Measurements from ENCODE around the gene LGALS13.

Gene LGALS13

GRCh38 chr19:39602224-39602623, at the start of gene LGALS13:
Gene LGALS13, plus strand, starts transcription at chr19:39602524. Its CDS starts 45 bp downstream, at chr19:39602569.
- no peak for DNase-seq (ENCODE audit: low spot score)

GRCh38 chr19:39553082-39553652, 49.2 kb upstream of the LGALS13 start:
- no peak for DNase-seq (ENCODE audit: low spot score)

- DNase-seq (ENCODE audit: low spot score): no peak
Observed at GRCh38 chr19:39554701-39555311, 47.5 kb upstream of the LGALS13 start.

- DNase-seq (ENCODE audit: low spot score): no peak
Observed at GRCh38 chr19:39555883-39556282, 46.4 kb upstream of the LGALS13 start.

GRCh38 chr19:39557811-39558623, 44.3 kb upstream of the LGALS13 start:
- DNase-seq (ENCODE audit: low spot score): no peak

GRCh38 chr19:39558624-39559117, 43.7 kb upstream of the LGALS13 start:
- no peak for DNase-seq (ENCODE audit: low spot score)

- DNase-seq (ENCODE audit: low spot score): no peak
Observed at GRCh38 chr19:39563408-39563807, 38.9 kb upstream of the LGALS13 start.

GRCh38 chr19:39566064-39566463, 36.3 kb upstream of the LGALS13 start:
- no peak for DNase-seq (ENCODE audit: low spot score)

- DNase-seq (ENCODE audit: low spot score): peak; percentile 4
Observed at GRCh38 chr19:39568604-39569003, 33.7 kb upstream of the LGALS13 start.

- no peak for DNase-seq (ENCODE audit: low spot score)
Observed at GRCh38 chr19:39582442-39582841, 19.9 kb upstream of the LGALS13 start.

GRCh38 chr19:39582891-39583625, 19.3 kb upstream of the LGALS13 start:
- no peak for DNase-seq (ENCODE audit: low spot score)

GRCh38 chr19:39587496-39587895, 14.8 kb upstream of the LGALS13 start:
- no peak for DNase-seq (ENCODE audit: low spot score)

GRCh38 chr19:39588066-39588465, 14.3 kb upstream of the LGALS13 start:
- no peak for DNase-seq (ENCODE audit: low spot score)

- no peak for DNase-seq (ENCODE audit: low spot score)
Observed at GRCh38 chr19:39590265-39590664, 12.1 kb upstream of the LGALS13 start.

- DNase-seq (ENCODE audit: low spot score): no peak
Observed at GRCh38 chr19:39592381-39592780, 9.9 kb upstream of the LGALS13 start.

- no peak for DNase-seq (ENCODE audit: low spot score)
Observed at GRCh38 chr19:39595950-39596349, 6.4 kb upstream of the LGALS13 start.

- no peak for DNase-seq (ENCODE audit: low spot score)
Observed at GRCh38 chr19:39596911-39597310, 5.4 kb upstream of the LGALS13 start.

GRCh38 chr19:39599116-39599515, 3.2 kb upstream of the LGALS13 start:
- no peak for DNase-seq (ENCODE audit: low spot score)

GRCh38 chr19:39603825-39604224, 1.5 kb downstream of the LGALS13 start:
- no peak for DNase-seq (ENCODE audit: low spot score)

GRCh38 chr19:39607021-39607420, 4.7 kb downstream of the LGALS13 start:
- no peak for DNase-seq (ENCODE audit: low spot score)

GRCh38 chr19:39607561-39607960, 5.2 kb downstream of the LGALS13 start:
- no peak for DNase-seq (ENCODE audit: low spot score)

- no peak for DNase-seq (ENCODE audit: low spot score)
Observed at GRCh38 chr19:39613597-39613996, 11.3 kb downstream of the LGALS13 start.

Data from hepatic stellate cell (primary cell).